Activated CD8-positive, alpha-beta T cell treated with anti-CD3 and anti-CD28 coated beads for 36 hours (primary cell): ENCODE data around the gene PRKG1. TPM values are rescaled to one million over a fixed set of nuclear protein-coding genes. Genes with fewer than 3 reads are reported as not detected.

Experiments used
- ATAC-seq: fragments of 200-7000 bp; cut with Tn5 transposase; one replicate; pipeline ENCODE4 v1.10.0; 2021; ENCODE audit warnings: mild to moderate bottlenecking, moderate library complexity
- CTCF ChIA-PET: fragments of 350-600 bp; sonication (Branson Sonifier 250); formaldehyde crosslinking; loops from one replicate; lab custom pipeline; 2021; ENCODE audit warnings: antibody characterized with exemption; lab: Charles Lee
- POLR2A ChIA-PET: fragments of 350-600 bp; sonication (Branson Sonifier 250); formaldehyde crosslinking; loops from one replicate; lab custom pipeline; 2021; ENCODE audit warnings: antibody characterized with exemption; lab: Charles Lee
- DNase-seq: peaks from one replicate; pipeline ENCODE4 v3.0.0-alpha.2; 2020
- H3K27ac Mint-ChIP-seq: one replicate; pipeline ENCODE4 v1.8.0; 2021; ENCODE audit warnings: mild to moderate bottlenecking, mixed read lengths
- H3K27me3 Mint-ChIP-seq: one replicate; pipeline ENCODE4 v1.8.0; 2021; ENCODE audit warnings: mixed read lengths
- H3K36me3 Mint-ChIP-seq: one replicate; pipeline ENCODE4 v1.8.0; 2021; ENCODE audit warnings: low read depth, mixed read lengths
- H3K4me1 Mint-ChIP-seq: one replicate; pipeline ENCODE4 v1.8.0; 2021; ENCODE audit warnings: low read depth, mixed read lengths
- H3K4me3 Mint-ChIP-seq: one replicate; pipeline ENCODE4 v1.8.0; 2021; ENCODE audit warnings: mild to moderate bottlenecking, moderate library complexity, mixed read lengths
- H3K9me3 Mint-ChIP-seq: one replicate; pipeline ENCODE4 v1.8.0; 2021; ENCODE audit warnings: mixed read lengths
- intact Hi-C: fragments of 100-400 bp; cut with micrococcal nuclease; formaldehyde crosslinking; loops from one replicate; pipeline ENCODE4 v1.10.0; 2022
- total RNA-seq, 2 experiments: library from RNA; stranded (reverse); gene quantifications; one replicate each; pipeline ENCODE4 v1.2.3, GENCODE V29; 2021
- TF ChIP-seq, protein P1 (sequence below): fragments of 200-600 bp; IDR thresholded peaks from one replicate; pipeline ENCODE4 v1.8.0; 2022; ENCODE audit warnings: antibody characterized with exemption, mild to moderate bottlenecking

Gene PRKG1
- total RNA-seq, 2 experiments from 2014 or later: not detected

DNA sequence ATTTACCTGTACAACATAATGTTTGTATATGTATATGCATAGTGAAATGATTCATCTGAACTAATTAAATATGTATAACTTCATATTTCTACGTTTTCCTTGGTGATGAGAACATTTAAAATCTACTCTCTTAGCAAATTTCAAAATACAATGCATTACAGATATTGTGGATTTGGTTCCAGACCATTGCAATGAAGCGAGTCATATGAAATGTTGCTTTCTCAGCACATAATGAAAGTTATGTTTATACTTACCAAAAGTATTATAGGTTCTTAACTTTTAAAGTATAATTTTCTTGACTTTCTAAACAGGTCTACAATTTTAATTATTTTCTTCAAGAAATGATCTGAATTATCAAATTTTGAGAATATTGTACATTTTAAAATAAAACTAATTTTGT lies 435.9 kb downstream of the PRKG1 start:
- Mint-ChIP-seq H3K36me3 (no peaks in the 10 kb centered on the region), H3K4me1 (no peaks in the 10 kb centered on the region), H3K4me3 (no peak overlapping the region), H3K27ac (no peak overlapping the region), H3K9me3 (no peaks in the 10 kb centered on the region), H3K27me3 (no peaks in the 10 kb centered on the region)
- TF ChIP-seq, protein P1, sequence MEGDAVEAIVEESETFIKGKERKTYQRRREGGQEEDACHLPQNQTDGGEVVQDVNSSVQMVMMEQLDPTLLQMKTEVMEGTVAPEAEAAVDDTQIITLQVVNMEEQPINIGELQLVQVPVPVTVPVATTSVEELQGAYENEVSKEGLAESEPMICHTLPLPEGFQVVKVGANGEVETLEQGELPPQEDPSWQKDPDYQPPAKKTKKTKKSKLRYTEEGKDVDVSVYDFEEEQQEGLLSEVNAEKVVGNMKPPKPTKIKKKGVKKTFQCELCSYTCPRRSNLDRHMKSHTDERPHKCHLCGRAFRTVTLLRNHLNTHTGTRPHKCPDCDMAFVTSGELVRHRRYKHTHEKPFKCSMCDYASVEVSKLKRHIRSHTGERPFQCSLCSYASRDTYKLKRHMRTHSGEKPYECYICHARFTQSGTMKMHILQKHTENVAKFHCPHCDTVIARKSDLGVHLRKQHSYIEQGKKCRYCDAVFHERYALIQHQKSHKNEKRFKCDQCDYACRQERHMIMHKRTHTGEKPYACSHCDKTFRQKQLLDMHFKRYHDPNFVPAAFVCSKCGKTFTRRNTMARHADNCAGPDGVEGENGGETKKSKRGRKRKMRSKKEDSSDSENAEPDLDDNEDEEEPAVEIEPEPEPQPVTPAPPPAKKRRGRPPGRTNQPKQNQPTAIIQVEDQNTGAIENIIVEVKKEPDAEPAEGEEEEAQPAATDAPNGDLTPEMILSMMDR: no peak
- intact Hi-C loops: no loop called here
- CTCF ChIA-PET: no interaction called here
- POLR2A ChIA-PET: no interaction called here
- DNase-seq: no peak
- no peak for ATAC-seq

DNA sequence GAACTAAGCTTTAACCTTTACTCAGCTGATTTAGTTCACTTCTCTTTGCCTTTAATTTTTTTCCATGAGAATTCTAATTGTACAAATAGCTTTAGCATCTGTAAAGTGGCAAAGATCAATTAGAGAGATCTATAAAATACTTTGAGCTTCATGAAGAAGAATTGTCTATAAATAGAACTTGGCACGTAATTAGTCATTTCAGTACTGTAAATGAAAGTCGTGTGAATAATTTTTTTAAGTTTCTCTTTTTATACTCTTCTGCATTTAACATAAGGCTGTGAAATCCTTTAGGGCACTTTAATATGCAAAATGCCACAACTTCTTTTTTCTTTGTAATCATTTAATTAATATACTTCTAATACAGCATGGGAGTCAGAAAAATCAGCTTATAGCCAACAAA lies 447.3 kb downstream of the PRKG1 start:
- ChIA-PET CTCF (no interaction called here), POLR2A (no interaction called here)
- H3K4me3 Mint-ChIP-seq: no peak overlapping the region
- H3K36me3 Mint-ChIP-seq: no peaks in the 10 kb centered on the region
- DNase-seq: no peak
- ATAC-seq: no peak
- TF ChIP-seq, protein P1: no peak
- no peaks in the 10 kb centered on the region for H3K27me3 Mint-ChIP-seq
- no peaks in the 10 kb centered on the region for H3K9me3 Mint-ChIP-seq
- intact Hi-C loops: no loop called here
- H3K27ac Mint-ChIP-seq: no peak overlapping the region
- H3K4me1 Mint-ChIP-seq: no peaks in the 10 kb centered on the region

DNA sequence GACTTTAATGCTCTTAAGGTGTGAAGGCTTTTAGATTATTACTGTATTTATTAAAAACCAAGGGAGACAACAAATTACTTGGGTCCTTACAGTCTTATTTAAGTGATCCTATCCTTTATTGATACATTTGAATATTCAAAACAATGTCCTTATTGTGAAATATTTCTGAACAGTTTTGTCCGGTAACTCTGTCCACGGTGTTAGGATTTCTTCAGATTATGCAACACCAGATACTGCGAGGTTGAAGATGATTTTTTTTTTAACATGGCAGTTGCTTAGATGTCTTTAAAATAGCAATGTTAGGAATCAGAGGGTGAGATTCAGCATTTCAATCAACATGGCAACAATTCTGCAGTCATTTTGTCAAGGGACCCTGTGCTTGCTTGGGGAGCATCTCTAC lies 448.6 kb downstream of the PRKG1 start:
- no peak for DNase-seq
- no peaks in the 10 kb centered on the region for H3K36me3 Mint-ChIP-seq
- H3K4me1 Mint-ChIP-seq: no peaks in the 10 kb centered on the region
- peaks cover 1% of the 10 kb centered on the region for H3K27me3 Mint-ChIP-seq
- ATAC-seq: no peak
- CTCF ChIA-PET: no interaction called here
- no peak overlapping the region for H3K27ac Mint-ChIP-seq
- no peak overlapping the region for H3K4me3 Mint-ChIP-seq
- TF ChIP-seq, protein P1: no peak
- intact Hi-C loops: no loop called here
- no peaks in the 10 kb centered on the region for H3K9me3 Mint-ChIP-seq
- POLR2A ChIA-PET: no interaction called here

DNA sequence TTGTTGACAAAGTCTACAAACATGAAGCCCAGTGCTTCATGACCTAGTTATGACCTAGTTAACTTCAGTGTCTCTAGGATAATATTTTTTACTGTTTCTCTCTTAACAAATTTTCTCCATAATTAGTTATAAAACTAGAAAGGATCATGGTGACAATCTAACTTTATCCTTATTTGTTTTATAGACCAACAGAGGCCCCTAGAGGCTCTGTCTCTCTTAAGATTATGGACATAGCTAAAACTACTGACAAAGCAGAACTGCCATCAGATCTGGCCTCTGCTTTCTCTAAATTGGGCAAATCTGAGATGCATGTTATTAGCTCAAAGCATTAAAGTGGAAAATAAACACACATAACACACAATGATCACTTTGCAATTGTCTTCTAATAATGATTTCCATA lies 449.2 kb downstream of the PRKG1 start:
- peaks cover 1% of the 10 kb centered on the region for H3K27me3 Mint-ChIP-seq
- intact Hi-C loops: no loop called here
- no peak for DNase-seq
- H3K36me3 Mint-ChIP-seq: no peaks in the 10 kb centered on the region
- no peak for ATAC-seq
- no peak overlapping the region for H3K4me3 Mint-ChIP-seq
- TF ChIP-seq, protein P1: no peak
- H3K4me1 Mint-ChIP-seq: no peaks in the 10 kb centered on the region
- POLR2A ChIA-PET: no interaction called here
- no peak overlapping the region for H3K27ac Mint-ChIP-seq
- H3K9me3 Mint-ChIP-seq: no peaks in the 10 kb centered on the region
- CTCF ChIA-PET: no interaction called here

DNA sequence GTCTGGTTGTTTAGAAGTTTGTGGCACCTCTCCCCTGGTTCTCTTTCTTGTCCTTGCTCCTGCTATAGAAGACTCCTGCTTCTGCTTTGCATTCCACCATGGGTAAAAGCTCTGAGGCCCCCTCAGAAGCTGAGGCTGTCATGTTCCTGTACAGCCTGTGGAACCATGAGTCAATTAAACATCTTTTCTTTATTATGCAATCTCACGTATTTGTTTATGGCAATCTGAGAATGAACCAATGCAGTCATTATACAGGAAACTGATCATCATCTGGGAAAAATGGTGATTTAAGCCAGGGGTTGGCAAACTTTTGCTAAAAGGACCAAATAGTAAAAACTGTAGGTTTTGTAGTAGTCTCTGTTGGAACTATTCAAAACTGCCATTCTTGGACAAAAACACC lies 449.8 kb downstream of the PRKG1 start:
- no peak overlapping the region for H3K27ac Mint-ChIP-seq
- H3K36me3 Mint-ChIP-seq: no peaks in the 10 kb centered on the region
- H3K4me3 Mint-ChIP-seq: no peak overlapping the region
- intact Hi-C loops: no loop called here
- no peak for DNase-seq
- no peaks in the 10 kb centered on the region for H3K9me3 Mint-ChIP-seq
- H3K27me3 Mint-ChIP-seq: peaks cover 1% of the 10 kb centered on the region
- H3K4me1 Mint-ChIP-seq: no peaks in the 10 kb centered on the region
- ChIA-PET CTCF (no interaction called here), POLR2A (no interaction called here)
- ATAC-seq: no peak
- TF ChIP-seq, protein P1: no peak
